ENCODE results near the gene NIPSNAP2. TPM values are rescaled to one million over a fixed set of nuclear protein-coding genes. Genes with fewer than 3 reads are reported as not detected.
"Not testable (repeated sequence)": the region's sequence is repeated elsewhere in the genome, so short reads cannot be mapped to it uniquely, and the experiment has no call there.

Gene NIPSNAP2
- total RNA-seq, 2 experiments from 2014 or later: 54.2 to 56.7 TPM

DNA sequence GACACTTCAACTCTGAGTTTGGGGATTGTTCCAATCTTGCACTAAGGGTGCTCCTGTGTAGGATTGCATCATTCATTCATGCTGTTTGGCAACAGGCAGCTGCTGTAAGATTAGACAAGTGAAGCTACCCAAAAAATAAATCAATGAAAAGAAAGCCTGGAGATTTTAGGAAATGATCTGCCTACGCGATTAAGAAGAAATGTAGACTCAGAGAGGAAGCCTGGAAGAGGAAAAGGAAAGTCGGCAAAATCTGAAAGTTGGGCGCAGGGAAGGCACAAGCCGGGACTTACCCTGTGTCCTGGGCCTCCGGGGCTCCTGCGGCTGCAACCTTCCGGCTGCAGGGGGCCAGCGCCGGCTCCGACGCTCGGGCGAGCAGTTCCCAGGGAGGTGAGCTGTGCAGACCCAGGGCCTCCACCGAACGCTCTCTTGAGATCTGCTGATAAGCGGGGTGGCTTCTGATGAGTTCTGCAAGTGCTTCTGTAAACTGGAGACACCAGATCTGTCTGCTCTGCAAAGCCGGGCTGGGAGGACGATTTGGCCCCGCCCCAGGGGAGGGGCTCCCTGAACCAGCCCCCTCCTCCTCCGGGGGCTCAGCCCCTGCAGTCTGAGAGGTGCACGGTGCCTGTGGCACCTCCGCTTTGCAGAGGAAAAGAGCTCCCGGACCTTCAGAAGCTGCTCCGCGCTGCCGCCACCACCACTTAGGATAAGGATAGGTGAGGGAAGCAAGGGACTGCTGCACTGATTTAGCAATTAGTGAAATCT lies 69.5 kb downstream of the NIPSNAP2 start:
- intact Hi-C loops (cut with micrococcal nuclease): no loop called here
- no peak for TF ChIP-seq CTCF (IDR thresholded peaks at IDR 0.05)
- Mint-ChIP-seq H3K27ac (peak overlapping the region; percentile 81), H3K27me3 (no peaks in the 10 kb centered on the region), H3K4me1 (ENCODE audit: low read depth) (peaks cover 9% of the 10 kb centered on the region), H3K36me3 (ENCODE audit: low read depth) (peaks cover 20% of the 10 kb centered on the region), H3K9me3 (no peaks in the 10 kb centered on the region), H3K4me3 (peak overlapping the region; percentile 79)
- ChIA-PET CTCF (interaction anchor here (1.2 kb wide), 1 partner anchor 19 kb away, joined by 3 read pairs; no protein-coding TSS in a partner anchor), POLR2A (interaction anchor here (0.6 to 2.8 kb wide), 5 partner anchors 17 to 499 kb away, joined by 3 to 12 read pairs (median 4); partner anchors contain the start of genes CCT6A and PSPH)
- ATAC-seq (peak; percentile 96), DNase-seq (peak; percentile 71)

- Mint-ChIP-seq H3K27me3 (no peaks in the 10 kb centered on the region), H3K9me3 (no peaks in the 10 kb centered on the region), H3K4me3 (no peak overlapping the region), H3K36me3 (ENCODE audit: low read depth) (peaks cover 9% of the 10 kb centered on the region), H3K27ac (no peak overlapping the region), H3K4me1 (ENCODE audit: low read depth) (no peaks in the 10 kb centered on the region)
- ChIA-PET CTCF (interaction anchor here (0.9 kb wide), 1 partner anchor 9 kb away, joined by 3 read pairs; no protein-coding TSS in a partner anchor), POLR2A (interaction anchor here (1.8 kb wide), 1 partner anchor 10 kb away, joined by 6 read pairs; the partner anchor contains the start of genes CCT6A and PSPH)
- TF ChIP-seq CTCF (IDR thresholded peaks at IDR 0.05): no peak
- DNase-seq (no peak), ATAC-seq (no peak)
- intact Hi-C loops (cut with micrococcal nuclease): no loop called here
Observed at GRCh38 chr7:56040730-56041129, 76.3 kb downstream of the NIPSNAP2 start.

DNA sequence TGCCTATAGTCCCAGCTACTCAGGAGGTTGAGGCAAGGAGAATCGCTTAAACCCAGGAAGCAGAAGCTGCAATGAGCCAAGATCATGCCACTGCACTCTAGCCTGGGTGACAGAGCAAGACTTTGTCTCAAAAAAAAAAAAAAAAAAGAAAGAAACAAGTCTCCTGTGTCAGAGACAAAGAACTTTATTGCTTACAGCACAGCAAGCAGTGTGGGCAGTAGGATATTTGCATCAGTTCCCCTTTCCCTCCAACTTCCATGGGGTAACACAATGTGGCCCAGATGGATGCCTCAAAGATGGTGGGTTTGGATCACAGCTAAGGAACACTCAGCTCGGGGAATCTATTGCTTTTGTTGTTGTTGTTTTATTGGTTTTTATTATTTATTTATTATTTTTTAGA lies 81.4 kb downstream of the NIPSNAP2 start:
- CTCF ChIA-PET, POLR2A ChIA-PET, ATAC-seq: not testable (repeated sequence)

DNA sequence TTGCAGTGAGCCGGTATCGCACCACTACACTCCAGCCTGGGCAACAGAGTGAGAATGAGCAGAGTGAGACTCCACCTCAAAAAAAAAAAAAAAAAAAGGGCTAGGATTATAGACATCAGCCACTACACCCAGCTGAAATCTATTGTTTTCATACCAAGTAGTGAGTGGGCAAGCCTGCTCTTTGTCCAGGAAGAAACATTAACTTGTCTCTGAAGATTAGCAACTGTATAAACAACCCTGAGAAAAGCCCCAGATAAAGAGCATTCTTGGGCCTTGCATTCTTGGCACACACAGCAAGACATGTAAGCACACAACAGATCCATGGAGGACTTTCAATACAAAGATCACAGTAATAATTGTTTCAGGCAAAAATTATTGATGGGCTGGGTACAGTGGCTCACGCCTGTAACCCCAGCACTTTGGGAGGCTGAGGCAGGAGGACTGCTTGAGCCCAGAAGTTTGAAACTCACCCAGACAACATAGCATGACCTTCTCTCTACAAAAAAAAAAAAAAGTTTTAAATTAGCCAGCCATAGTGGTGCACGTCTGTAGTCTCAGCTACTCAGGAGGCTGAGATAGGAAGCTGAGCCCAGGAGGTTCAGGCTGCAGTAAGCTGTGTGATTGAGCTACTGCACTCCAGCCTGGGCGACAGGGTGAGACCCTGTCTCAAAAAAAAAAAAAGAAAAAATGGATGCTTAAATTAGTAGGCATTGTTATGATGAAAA lies 82.5 kb downstream of the NIPSNAP2 start:
- peaks cover 14% of the 10 kb centered on the region for H3K4me1 Mint-ChIP-seq (ENCODE audit: low read depth)
- ChIA-PET CTCF (no interaction called here), POLR2A (no interaction called here)
- peak overlapping the region; percentile 34 for H3K27ac Mint-ChIP-seq
- H3K27me3 Mint-ChIP-seq: no peaks in the 10 kb centered on the region
- DNase-seq: no peak
- no peak for ATAC-seq
- H3K9me3 Mint-ChIP-seq: no peaks in the 10 kb centered on the region
- no peak overlapping the region for H3K4me3 Mint-ChIP-seq
- peaks cover 15% of the 10 kb centered on the region for H3K36me3 Mint-ChIP-seq (ENCODE audit: low read depth)
- intact Hi-C loops (cut with micrococcal nuclease): no loop called here
- TF ChIP-seq CTCF (IDR thresholded peaks at IDR 0.05): no peak

More for the DNA sequence above, 81.4 kb downstream of the NIPSNAP2 start:
- H3K27ac Mint-ChIP-seq; DNase-seq; H3K4me3 Mint-ChIP-seq; H3K9me3 Mint-ChIP-seq; H3K27me3 Mint-ChIP-seq; intact Hi-C loops (cut with micrococcal nuclease): not testable (repeated sequence)
- Mint-ChIP-seq H3K4me1 (ENCODE audit: low read depth) (peaks cover 14% of the 10 kb centered on the region), H3K36me3 (ENCODE audit: low read depth) (peaks cover 11% of the 10 kb centered on the region)

GRCh38 chr7:56047446-56048116 lies 83.2 kb downstream of the NIPSNAP2 start:
- H3K4me3 Mint-ChIP-seq; H3K27ac Mint-ChIP-seq; H3K9me3 Mint-ChIP-seq; ATAC-seq; H3K27me3 Mint-ChIP-seq; intact Hi-C loops (cut with micrococcal nuclease); DNase-seq; CTCF ChIA-PET; POLR2A ChIA-PET: not testable (repeated sequence)
- H3K4me1 Mint-ChIP-seq (ENCODE audit: low read depth): peaks cover 14% of the 10 kb centered on the region
- H3K36me3 Mint-ChIP-seq (ENCODE audit: low read depth): peaks cover 14% of the 10 kb centered on the region

All from activated CD8-positive, alpha-beta T cell treated with anti-CD3 and anti-CD28 coated beads for 36 hours (primary cell).